Liver (tissue), 9 donors: ENCODE results near the gene GRK1. TPM values are rescaled to one million over a fixed set of nuclear protein-coding genes. Genes with fewer than 3 reads are reported as not detected.

Experiments used
- DNase-seq: peaks from one replicate; pipeline ENCODE4 v3.0.0-alpha.2; 2017; ENCODE audit warnings: low spot score
- H3K27ac ChIP-seq, 2 donors: one replicate each; pipeline ENCODE4 v1.7.0; 2013; ENCODE audit warnings: inconsistent platforms in 2 of 2, low read length in 2 of 2, control low read depth in 1 of 2, low read depth in 1 of 2, mild to moderate bottlenecking in 1 of 2
- H3K27me3 ChIP-seq, 4 donors: one replicate each; pipeline versions ENCODE4 v1.6.1 to v1.7.0; 2013; ENCODE audit warnings: low read length in 3 of 4, inconsistent platforms in 1 of 4, mild to moderate bottlenecking in 1 of 4, moderate library complexity in 1 of 4; ENCODE audit not compliant: control insufficient read depth in 4 of 4, insufficient read depth in 4 of 4
- H3K36me3 ChIP-seq, 4 donors: one replicate each; pipeline versions ENCODE4 v1.6.1 to v1.7.0; 2013; ENCODE audit warnings: low read length in 3 of 4, mild to moderate bottlenecking in 3 of 4, low read depth in 1 of 4, moderate library complexity in 1 of 4; ENCODE audit not compliant: control insufficient read depth in 4 of 4, insufficient read depth in 3 of 4
- H3K4me1 ChIP-seq, 4 donors: one replicate each; pipeline versions ENCODE4 v1.6.1 to v1.7.0; 2013; ENCODE audit warnings: low read length in 3 of 4, mild to moderate bottlenecking in 3 of 4, moderate library complexity in 1 of 4; ENCODE audit not compliant: control insufficient read depth in 4 of 4, insufficient read depth in 4 of 4
- H3K4me3 ChIP-seq, 3 donors: one replicate each; pipeline versions ENCODE4 v1.6.1 to v1.7.0; 2013; ENCODE audit warnings: low read length in 3 of 3, control low read depth in 1 of 3, low read depth in 1 of 3, mild to moderate bottlenecking in 1 of 3
- H3K9ac ChIP-seq, 2 donors: one replicate each; pipeline ENCODE4 v1.7.0; 2013; ENCODE audit warnings: low read length in 2 of 2, mild to moderate bottlenecking in 2 of 2, moderate library complexity in 2 of 2, control low read depth in 1 of 2, low read depth in 1 of 2
- H3K9me3 ChIP-seq, 4 donors: one replicate each; pipeline versions ENCODE4 v1.6.1 to v1.7.0; 2013; ENCODE audit warnings: low read length in 3 of 4; ENCODE audit not compliant: control insufficient read depth in 4 of 4
- EGR1 ChIP-seq, 2 donors: IDR thresholded peaks; 2 replicates each; pipeline ENCODE4 v1.6.1; 2016 to 2018; ENCODE audit warnings: antibody characterized with exemption in 2 of 2, low read depth in 2 of 2
- FOXA1 ChIP-seq: IDR thresholded peaks from 2 replicates; pipeline ENCODE4 v1.6.1; 2016; ENCODE audit warnings: antibody characterized with exemption
- FOXA2 ChIP-seq: IDR thresholded peaks from 2 replicates; pipeline ENCODE4 v1.6.1; 2016; ENCODE audit warnings: antibody characterized with exemption
- GABPA ChIP-seq, 2 donors: IDR thresholded peaks in 1 of 2; conservative IDR thresholded peaks in 1 of 2; 2 replicates each; pipeline ENCODE4 v1.6.1; 2016; ENCODE audit warnings: antibody characterized with exemption in 2 of 2, mild to moderate bottlenecking in 1 of 2, moderate library complexity in 1 of 2
- HNF4A ChIP-seq, 2 donors: conservative IDR thresholded peaks; 2 replicates each; pipeline ENCODE4 v1.6.1; 2016; ENCODE audit warnings: antibody characterized with exemption in 2 of 2, mild to moderate bottlenecking in 2 of 2
- HNF4G ChIP-seq: IDR thresholded peaks from 2 replicates; pipeline ENCODE4 v1.6.1; 2016; ENCODE audit warnings: antibody characterized with exemption
- JUND ChIP-seq, 2 donors: IDR thresholded peaks; 2 replicates each; pipeline ENCODE4 v1.6.1; 2016; ENCODE audit warnings: antibody characterized with exemption in 2 of 2
- NR2F2 ChIP-seq: IDR thresholded peaks from 2 replicates; pipeline ENCODE4 v1.6.1; 2016; ENCODE audit warnings: antibody characterized with exemption
- RAD21 ChIP-seq, 2 donors: IDR thresholded peaks; 2 replicates each; pipeline ENCODE4 v1.6.1; 2016; ENCODE audit warnings: antibody characterized with exemption in 2 of 2, mild to moderate bottlenecking in 2 of 2
- RXRA ChIP-seq, 2 donors: IDR thresholded peaks; 2 replicates each; pipeline ENCODE4 v1.6.1; 2017 to 2018; ENCODE audit warnings: antibody characterized with exemption in 2 of 2, mild to moderate bottlenecking in 1 of 2
- SP1 ChIP-seq: IDR thresholded peaks from 2 replicates; pipeline ENCODE4 v1.6.1; 2018; ENCODE audit warnings: antibody characterized with exemption, mild to moderate bottlenecking
- TAF1 ChIP-seq: conservative IDR thresholded peaks from 2 replicates; pipeline ENCODE4 v1.6.1; 2016; ENCODE audit warnings: antibody characterized with exemption, mild to moderate bottlenecking
- YY1 ChIP-seq: IDR thresholded peaks from 2 replicates; pipeline ENCODE4 v1.6.1; 2016; ENCODE audit warnings: antibody characterized with exemption, mild to moderate bottlenecking
- WGBS: extraction: QIAGEN DNeasy Blood & Tissue Kit; methylation state at CpG from one replicate; pipeline ENCODE4 v1.1.7; 2013; 5-methylcytosine and 5-hydroxymethylcytosine counted together
- polyA plus RNA-seq, 2 donors: library from polyadenylated mRNA; stranded (reverse) in 1 of 2; unstranded in 1 of 2; fragments of 200-250 nt in 1 of 2; fragments of >200 nt in 1 of 2; fragmentation: Nextera tagmentation in 1 of 2; extraction: Ambion mirVana in 1 of 2; gene quantifications; one replicate each; pipeline versions ENCODE4 v1.2.1 to v1.2.3, GENCODE V29; 2013 to 2015
- total RNA-seq, 2 donors: library from RNA; depleted of rRNA; stranded (reverse); fragments of >200 nt; gene quantifications; one replicate each; pipeline ENCODE4 v1.2.3, GENCODE V29; 2014
- TF ChIP-seq, protein P1 (sequence below): IDR thresholded peaks from 2 replicates; pipeline ENCODE4 v1.6.1; 2016; ENCODE audit warnings: antibody characterized with exemption
- TF ChIP-seq, protein P2 (sequence below): fragments of 150-350 bp; IDR thresholded peaks from 2 replicates; pipeline ENCODE4 v1.5.1; 2017; ENCODE audit warnings: improper control_type of control experiment, low read depth, low read length; ENCODE audit not compliant: missing input control
- TF ChIP-seq, protein P3 (sequence below): IDR thresholded peaks from 2 replicates; pipeline ENCODE4 v1.6.1; 2016; ENCODE audit warnings: antibody characterized with exemption
- TF ChIP-seq, protein P4 (sequence below): IDR thresholded peaks from 2 replicates; pipeline ENCODE4 v1.6.1; 2016; ENCODE audit warnings: antibody characterized with exemption, mild to moderate bottlenecking
- TF ChIP-seq, protein P5 (sequence below): IDR thresholded peaks from 2 replicates; pipeline ENCODE4 v1.6.1; 2016; ENCODE audit warnings: antibody characterized with exemption
- donor health status: healthy.
- donor health status: healthy.
- donor health status: healthy.
- donor health status: healthy.
- donor health status: healthy.

The GRK1 gene
- total and polyA plus RNA-seq, 4 donors = 0.05 TPM; not detected in 3

DNA sequence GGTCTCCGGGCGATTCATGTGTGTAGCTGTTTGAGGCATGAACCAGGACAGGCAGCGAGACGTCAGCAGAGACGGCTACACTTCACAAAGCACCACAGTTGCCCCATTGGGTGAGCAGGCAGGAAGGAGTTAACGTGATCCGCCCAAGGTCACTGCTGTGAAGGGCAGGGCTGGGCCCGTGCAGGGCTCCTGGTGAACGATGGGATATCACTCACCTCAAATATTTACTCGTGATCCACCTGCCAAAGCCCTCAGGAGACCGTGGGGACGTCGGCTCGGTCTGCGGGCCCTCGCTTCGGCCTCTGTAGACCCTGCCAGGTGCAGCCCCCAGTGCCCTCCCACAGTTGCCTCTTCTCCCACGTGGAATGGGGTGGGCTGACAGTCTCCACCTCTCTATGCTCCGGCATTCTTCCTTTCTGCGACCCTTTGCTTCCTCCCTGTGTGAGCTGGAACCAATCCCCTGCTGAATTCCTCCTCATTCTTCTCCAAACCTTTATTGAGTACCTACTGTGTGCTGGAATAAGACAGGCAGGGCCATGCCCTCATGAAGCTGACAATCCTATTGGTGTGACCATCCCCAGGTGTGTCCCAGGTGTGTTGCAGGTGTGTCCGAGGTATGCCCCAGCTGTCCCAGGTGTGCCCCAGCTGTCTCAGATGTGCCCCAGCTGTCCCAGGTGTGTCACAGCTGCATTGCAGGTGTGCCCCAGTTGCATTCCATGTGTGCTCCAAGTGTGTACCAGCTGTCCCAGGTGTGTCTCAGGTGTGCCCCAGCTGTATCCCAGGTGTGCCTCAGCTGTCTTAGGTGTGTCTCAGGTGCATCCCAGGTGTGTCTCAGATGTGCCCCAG lies 2.0 kb upstream of the GRK1 start:
- no peak for DNase-seq
- Histone ChIP-seq H3K9ac (no peak overlapping the region), H3K27me3 (peaks cover 0 to 7% (median under 1%) of the 10 kb centered on the region in 4 donors), H3K27ac (no peak overlapping the region), H3K4me1 (peaks cover 0 to 4% (median 0%) of the 10 kb centered on the region in 4 donors), H3K4me3 (no peak overlapping the region), H3K36me3 (no peaks in the 10 kb centered on the region), H3K9me3 (peaks cover 0 to 7% (median 1%) of the 10 kb centered on the region in 4 donors)
- TF ChIP-seq NR2F2 (no peak), SP1 (no peak), FOXA1 (no peak), HNF4A (conservative IDR thresholded peaks at IDR 0.05) (no peak), YY1 (no peak), HNF4G (no peak), RXRA (IDR thresholded peaks at IDR 0.05) (no peak), GABPA (IDR thresholded peaks at IDR 0.05 in 1 of 2, conservative IDR thresholded peaks at IDR 0.05 in 1 of 2) (no peak), EGR1 (IDR thresholded peaks at IDR 0.05; ENCODE audit: low read depth in 2 of 2) (no peak), RAD21 (IDR thresholded peaks at IDR 0.05) (no peak), FOXA2 (no peak), JUND (IDR thresholded peaks at IDR 0.05) (no peak), TAF1 (no peak)
- TF ChIP-seq, protein P1, sequence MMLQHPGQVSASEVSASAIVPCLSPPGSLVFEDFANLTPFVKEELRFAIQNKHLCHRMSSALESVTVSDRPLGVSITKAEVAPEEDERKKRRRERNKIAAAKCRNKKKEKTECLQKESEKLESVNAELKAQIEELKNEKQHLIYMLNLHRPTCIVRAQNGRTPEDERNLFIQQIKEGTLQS = no peak
- TF ChIP-seq, protein P2, sequence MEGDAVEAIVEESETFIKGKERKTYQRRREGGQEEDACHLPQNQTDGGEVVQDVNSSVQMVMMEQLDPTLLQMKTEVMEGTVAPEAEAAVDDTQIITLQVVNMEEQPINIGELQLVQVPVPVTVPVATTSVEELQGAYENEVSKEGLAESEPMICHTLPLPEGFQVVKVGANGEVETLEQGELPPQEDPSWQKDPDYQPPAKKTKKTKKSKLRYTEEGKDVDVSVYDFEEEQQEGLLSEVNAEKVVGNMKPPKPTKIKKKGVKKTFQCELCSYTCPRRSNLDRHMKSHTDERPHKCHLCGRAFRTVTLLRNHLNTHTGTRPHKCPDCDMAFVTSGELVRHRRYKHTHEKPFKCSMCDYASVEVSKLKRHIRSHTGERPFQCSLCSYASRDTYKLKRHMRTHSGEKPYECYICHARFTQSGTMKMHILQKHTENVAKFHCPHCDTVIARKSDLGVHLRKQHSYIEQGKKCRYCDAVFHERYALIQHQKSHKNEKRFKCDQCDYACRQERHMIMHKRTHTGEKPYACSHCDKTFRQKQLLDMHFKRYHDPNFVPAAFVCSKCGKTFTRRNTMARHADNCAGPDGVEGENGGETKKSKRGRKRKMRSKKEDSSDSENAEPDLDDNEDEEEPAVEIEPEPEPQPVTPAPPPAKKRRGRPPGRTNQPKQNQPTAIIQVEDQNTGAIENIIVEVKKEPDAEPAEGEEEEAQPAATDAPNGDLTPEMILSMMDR = no peak
- TF ChIP-seq, protein P3, sequence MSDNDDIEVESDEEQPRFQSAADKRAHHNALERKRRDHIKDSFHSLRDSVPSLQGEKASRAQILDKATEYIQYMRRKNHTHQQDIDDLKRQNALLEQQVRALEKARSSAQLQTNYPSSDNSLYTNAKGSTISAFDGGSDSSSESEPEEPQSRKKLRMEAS = no peak
- TF ChIP-seq, protein P4, sequence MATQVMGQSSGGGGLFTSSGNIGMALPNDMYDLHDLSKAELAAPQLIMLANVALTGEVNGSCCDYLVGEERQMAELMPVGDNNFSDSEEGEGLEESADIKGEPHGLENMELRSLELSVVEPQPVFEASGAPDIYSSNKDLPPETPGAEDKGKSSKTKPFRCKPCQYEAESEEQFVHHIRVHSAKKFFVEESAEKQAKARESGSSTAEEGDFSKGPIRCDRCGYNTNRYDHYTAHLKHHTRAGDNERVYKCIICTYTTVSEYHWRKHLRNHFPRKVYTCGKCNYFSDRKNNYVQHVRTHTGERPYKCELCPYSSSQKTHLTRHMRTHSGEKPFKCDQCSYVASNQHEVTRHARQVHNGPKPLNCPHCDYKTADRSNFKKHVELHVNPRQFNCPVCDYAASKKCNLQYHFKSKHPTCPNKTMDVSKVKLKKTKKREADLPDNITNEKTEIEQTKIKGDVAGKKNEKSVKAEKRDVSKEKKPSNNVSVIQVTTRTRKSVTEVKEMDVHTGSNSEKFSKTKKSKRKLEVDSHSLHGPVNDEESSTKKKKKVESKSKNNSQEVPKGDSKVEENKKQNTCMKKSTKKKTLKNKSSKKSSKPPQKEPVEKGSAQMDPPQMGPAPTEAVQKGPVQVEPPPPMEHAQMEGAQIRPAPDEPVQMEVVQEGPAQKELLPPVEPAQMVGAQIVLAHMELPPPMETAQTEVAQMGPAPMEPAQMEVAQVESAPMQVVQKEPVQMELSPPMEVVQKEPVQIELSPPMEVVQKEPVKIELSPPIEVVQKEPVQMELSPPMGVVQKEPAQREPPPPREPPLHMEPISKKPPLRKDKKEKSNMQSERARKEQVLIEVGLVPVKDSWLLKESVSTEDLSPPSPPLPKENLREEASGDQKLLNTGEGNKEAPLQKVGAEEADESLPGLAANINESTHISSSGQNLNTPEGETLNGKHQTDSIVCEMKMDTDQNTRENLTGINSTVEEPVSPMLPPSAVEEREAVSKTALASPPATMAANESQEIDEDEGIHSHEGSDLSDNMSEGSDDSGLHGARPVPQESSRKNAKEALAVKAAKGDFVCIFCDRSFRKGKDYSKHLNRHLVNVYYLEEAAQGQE = no peak
- TF ChIP-seq, protein P5, sequence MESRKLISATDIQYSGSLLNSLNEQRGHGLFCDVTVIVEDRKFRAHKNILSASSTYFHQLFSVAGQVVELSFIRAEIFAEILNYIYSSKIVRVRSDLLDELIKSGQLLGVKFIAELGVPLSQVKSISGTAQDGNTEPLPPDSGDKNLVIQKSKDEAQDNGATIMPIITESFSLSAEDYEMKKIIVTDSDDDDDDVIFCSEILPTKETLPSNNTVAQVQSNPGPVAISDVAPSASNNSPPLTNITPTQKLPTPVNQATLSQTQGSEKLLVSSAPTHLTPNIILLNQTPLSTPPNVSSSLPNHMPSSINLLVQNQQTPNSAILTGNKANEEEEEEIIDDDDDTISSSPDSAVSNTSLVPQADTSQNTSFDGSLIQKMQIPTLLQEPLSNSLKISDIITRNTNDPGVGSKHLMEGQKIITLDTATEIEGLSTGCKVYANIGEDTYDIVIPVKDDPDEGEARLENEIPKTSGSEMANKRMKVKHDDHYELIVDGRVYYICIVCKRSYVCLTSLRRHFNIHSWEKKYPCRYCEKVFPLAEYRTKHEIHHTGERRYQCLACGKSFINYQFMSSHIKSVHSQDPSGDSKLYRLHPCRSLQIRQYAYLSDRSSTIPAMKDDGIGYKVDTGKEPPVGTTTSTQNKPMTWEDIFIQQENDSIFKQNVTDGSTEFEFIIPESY = no peak
- WGBS = 39% methylated on average over 21 of the region's 21 CpGs
